HG02943 (cell line): ENCODE data around the gene NAA50.
A peak's percentile ranks its signal among the peaks of the same experiment; 100 is the strongest.

Source experiments
- ATAC-seq: cut with Tn5 transposase; IDR thresholded peaks from one replicate; pipeline ENCODE4 v1.9.1; 2021; ENCODE audit warnings: mild to moderate bottlenecking, low read depth, moderate library complexity; ENCODE audit not compliant: unreplicated experiment

Gene NAA50

GRCh38 chr3:113745756-113746547 lies at the start of gene NAA50:
NAA50 (minus strand) TSS chr3:113746249; CDS start chr3:113745949, 300 bp downstream.
- peak; percentile 51 for ATAC-seq

DNA sequence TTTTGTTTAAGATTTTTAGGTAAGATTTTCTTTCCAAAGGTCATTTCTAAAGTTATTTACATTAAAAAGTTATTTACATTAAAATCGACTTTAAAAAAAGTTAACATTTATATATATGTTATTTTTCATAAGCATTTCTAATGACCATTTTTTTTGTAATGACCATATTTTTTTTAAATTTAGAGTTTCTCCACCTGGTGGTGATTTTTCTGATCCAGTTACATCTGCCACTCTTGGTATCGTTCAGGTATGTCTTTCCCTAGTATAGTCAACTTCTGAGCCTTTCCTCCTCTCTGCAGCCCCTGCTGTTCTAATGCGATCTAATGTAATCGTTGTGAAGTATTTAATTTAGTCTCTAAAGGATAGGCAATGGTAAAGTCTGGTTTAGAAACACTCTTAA lies 49.6 kb upstream of the NAA50 start:
- no peak for ATAC-seq

DNA sequence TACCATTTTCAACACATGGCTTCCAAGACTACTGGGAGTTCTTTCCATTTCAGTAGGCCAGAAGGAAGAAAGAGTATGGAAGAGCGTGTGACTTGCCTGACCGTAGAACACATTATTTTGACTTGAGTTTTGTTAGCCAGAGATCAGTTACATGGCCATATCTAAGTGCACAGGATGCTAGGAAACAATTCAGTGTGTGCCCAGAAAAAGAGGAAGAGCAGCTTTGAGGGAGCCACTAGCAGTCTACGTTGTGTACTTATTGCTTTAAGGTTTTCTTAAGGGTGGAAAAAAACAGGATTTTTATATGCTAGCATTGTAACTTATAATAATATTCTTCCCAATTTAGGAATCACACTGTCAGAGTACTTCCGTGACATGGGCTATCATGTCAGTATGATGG lies 48.5 kb upstream of the NAA50 start:
- no peak for ATAC-seq

- ATAC-seq = no peak
Observed at GRCh38 chr3:113791381-113791780, 45.3 kb upstream of the NAA50 start.

- no peak for ATAC-seq
Observed at GRCh38 chr3:113783980-113784379, 37.9 kb upstream of the NAA50 start.

DNA sequence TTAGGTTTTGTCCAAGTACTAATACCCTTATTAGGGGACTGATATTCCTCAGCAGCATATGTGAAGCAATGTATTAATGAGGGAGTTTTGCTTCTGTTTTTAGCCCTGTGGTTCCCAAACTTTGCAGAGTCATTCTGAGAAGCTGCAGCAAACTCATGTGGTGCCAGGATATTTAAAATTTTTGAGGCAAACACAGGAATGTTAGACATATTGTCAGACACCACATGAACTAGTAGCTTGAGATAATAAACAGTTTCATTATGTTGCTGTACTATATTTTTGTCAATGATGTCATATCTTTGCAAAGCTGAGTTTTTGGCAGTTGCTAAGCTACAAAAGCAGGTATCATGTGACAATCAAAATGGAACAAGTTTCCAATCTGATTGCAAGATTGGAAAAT lies 37.4 kb upstream of the NAA50 start:
- no peak for ATAC-seq

DNA sequence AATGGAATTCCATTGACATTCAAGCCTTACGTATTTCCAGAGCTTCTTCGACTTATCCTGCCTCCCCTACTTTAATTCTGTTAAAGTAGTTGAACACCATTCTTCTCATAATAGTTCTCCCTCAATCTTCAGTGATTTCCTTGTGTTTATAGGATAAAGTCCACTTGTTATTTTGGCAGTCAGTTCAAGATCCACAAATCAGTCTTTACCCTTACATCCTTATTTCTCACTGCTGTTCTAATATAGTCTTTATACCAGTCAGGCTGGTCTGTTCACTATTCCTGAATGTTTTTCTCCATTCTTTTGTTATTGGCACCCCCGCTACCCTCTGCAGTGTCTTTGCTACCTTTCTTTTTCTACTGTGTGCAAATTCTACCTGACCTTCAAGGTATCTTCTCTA lies 30.5 kb upstream of the NAA50 start:
- ATAC-seq = no peak

DNA sequence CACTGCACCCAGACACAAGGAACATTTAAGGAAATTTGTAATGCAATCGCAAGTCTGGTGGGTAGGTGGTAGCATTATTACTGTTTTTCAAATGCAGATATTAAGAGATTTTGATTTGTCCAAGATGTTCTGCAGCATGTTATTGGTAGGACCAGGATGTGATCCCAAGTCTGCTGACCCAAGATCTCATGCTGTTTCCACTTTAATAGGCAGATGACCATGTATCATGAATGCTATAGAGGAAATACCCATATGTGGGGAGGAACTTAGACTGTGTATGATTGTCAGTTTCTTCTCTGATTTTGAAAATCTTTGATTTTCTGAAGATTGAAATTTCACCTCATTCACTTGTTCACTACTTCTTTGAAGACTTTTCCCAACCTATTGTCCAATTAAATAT lies 29.5 kb upstream of the NAA50 start:
- no peak for ATAC-seq

DNA sequence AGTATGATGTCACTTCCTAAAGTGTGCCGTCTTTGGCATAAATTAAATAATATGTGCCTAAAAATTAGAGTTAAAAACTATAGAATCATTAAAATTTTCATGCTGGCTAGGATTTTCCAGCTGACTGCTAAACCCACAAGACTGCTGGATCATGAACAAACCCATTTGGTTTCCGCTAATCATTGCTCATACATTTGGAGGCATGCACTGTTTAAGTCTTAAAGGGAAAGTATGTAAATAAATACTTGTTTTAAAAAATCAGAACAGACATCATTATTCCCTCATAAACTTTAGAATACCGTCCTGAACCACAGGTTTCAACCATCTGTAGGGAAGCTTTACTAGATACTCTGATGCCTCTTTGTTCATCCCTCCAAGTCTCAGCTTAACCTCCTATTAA lies 27.3 kb upstream of the NAA50 start:
- ATAC-seq = no peak

DNA sequence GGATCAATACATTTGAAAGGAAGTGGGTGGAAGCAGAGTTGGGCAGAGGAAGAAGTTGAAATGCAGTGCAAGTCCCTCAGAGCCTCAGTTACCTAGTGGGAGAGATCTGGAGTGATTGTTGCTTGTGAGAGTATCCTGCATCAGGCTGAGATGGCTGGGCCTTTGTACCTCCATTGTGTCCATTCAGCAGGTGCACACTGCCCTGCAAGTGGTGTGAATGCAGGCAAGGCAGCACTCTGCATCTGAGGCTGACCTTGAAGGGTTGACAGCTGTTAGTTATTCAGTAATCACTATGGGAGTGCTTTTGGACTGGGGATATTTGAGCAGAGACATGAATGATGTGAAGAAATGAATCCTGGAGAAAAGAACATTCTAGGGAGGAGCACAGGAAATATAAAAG lies 25.9 kb upstream of the NAA50 start:
- ATAC-seq = no peak

- ATAC-seq = peak; percentile 80
Observed at GRCh38 chr3:113769551-113769950, 23.5 kb upstream of the NAA50 start.

GRCh38 chr3:113764698-113765097 lies 18.6 kb upstream of the NAA50 start:
- no peak for ATAC-seq

- ATAC-seq = no peak
Observed at GRCh38 chr3:113758389-113759024, 12.5 kb upstream of the NAA50 start.

DNA sequence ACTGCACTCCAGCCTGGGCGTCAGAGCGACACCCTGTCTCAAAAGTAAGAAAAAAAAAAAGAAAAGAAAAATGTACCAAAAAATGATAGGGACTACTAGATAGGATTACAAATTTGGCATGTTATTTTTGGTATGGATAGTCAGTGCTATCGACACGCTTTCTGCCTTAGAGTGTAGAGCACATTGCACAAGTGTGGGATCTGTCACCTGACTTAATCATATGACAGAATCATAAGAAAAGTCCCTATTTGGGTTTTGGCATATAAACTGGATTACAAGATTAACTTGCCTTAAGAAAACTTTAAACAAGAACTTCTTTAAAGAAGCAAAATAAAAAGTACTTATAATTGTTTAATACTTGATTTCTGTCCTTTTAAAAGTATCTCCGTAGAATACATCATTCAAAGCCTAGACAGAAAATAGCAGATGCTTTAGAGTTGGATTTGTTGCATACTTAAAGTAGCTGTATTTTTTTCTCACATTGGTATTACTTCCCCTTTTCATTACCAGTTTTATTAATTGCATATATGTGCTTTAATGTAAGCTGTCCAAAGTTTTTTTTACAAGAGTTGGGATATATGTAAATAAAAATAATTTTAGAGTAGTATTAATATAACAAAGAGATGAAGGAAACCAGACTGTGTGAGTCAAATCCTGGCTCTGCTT lies 8.6 kb upstream of the NAA50 start:
- no peak for ATAC-seq

DNA sequence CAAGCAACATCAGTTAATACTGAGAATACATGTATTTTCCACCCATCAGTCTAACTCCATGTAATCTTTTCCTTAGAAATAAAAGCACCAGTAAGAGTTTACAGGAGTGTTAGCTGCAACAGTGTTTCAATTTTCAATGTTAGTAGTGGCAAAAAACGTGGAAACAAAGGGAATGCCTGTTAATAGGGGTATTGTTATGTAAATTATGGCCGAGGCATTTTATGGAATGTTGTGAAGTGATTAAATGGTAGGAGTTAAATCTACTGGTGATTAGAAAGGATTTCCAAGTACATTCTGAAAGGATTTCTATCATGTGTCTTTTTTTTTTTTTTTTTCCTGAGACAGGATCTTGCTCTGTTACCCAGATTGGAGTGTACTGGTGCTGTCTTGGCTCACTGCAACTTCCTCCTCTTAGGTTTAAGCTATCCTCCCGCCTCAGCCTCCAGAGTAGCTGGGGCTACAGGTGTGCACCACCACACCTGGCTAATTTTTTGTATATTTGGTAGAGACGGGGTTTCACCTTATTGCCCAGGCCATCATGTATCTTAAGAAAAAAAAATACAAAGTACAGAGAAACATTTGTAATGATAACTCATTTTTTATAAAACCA lies 7.4 kb upstream of the NAA50 start:
- ATAC-seq = no peak

- no peak for ATAC-seq
Observed at GRCh38 chr3:113751141-113751540, 5.1 kb upstream of the NAA50 start.

- ATAC-seq = peak; percentile 4
Observed at GRCh38 chr3:113747283-113748046, 1.4 kb upstream of the NAA50 start.

DNA sequence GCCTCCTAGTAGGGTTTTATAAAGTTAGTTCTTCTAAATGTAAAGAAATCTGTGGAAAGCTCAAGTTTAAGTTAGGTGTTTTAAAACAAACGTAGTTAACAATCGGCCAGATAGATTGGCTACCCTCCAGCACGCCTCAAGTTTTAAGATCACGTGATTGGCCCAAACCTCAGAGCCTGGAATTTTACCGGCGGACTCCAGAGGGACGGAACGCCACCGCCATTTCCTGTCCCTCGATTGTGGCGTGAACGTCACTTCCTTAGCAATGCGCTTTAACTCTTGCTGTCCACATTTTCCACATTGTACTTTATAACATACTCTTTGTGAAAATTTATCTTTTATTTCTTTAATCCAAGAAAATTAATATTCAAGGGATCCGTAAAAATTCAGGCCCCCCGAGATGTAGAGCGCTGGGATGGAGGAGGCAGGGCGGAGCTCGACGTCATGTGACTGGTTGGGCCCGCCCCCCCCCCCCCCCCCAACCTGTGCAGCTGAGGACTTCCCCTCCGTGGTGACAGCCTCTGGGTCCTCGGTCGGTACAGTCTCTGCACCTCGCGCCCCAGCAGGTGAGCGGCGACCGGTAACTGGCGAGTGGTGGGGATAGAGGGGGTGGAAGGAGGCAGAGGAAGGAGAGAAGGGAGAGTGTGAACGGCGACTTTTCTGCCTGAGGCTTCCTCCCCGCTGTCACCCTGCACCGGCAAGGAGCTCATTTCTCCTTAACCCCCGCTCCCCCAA lies 666 bp upstream of the NAA50 start, which contains the start of gene ATP6V1A:
ATP6V1A (plus strand) TSS at position 488 of the 735 bp plus-strand sequence. CDS start 31,719 bp downstream, outside the sequence.
- ATAC-seq = peak; percentile 41

- peak; percentile 60 for ATAC-seq
Observed at GRCh38 chr3:113744941-113745755, 901 bp downstream of the NAA50 start.
